ENCODE results near the gene SMOC1.

Gene SMOC1

DNA sequence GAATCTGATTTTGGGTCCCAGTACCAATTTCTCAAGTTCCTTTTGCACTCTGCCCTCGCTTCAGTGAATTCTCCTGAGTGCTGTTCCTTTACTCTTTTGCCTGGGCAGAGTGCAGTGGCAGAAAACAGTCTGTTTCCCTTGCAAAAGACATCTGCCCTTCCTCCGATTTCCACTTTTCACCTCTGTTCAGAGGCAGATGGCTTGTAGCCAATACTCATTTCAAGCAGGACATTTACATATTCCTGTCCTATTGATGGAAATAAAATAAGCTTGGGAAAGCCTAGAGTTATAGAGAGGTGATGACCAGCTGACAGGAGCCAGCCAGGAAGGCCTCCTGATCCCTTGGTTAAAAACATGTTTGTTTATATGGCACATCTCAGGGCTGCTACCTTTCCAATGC lies 198.5 kb downstream of the SMOC1 start:
- no peaks in the 10 kb centered on the region for H3K36me3 ChIP-seq
- no peaks in the 10 kb centered on the region for H3K4me1 ChIP-seq (ENCODE audit: control insufficient read depth in 1 of 2, insufficient read depth in 1 of 2, low read depth in 1 of 2, low read length in 1 of 2)
- no peak overlapping the region for H3K27ac ChIP-seq
- TF ChIP-seq, protein P1, sequence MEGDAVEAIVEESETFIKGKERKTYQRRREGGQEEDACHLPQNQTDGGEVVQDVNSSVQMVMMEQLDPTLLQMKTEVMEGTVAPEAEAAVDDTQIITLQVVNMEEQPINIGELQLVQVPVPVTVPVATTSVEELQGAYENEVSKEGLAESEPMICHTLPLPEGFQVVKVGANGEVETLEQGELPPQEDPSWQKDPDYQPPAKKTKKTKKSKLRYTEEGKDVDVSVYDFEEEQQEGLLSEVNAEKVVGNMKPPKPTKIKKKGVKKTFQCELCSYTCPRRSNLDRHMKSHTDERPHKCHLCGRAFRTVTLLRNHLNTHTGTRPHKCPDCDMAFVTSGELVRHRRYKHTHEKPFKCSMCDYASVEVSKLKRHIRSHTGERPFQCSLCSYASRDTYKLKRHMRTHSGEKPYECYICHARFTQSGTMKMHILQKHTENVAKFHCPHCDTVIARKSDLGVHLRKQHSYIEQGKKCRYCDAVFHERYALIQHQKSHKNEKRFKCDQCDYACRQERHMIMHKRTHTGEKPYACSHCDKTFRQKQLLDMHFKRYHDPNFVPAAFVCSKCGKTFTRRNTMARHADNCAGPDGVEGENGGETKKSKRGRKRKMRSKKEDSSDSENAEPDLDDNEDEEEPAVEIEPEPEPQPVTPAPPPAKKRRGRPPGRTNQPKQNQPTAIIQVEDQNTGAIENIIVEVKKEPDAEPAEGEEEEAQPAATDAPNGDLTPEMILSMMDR (IDR thresholded peaks at IDR 0.05), result no peak
- H3K9me3 ChIP-seq, result no peaks in the 10 kb centered on the region
- H3K4me3 ChIP-seq (ENCODE audit: low read depth in 1 of 2, low read length in 1 of 2), result no peak overlapping the region
- H3K27me3 ChIP-seq, result no peaks in the 10 kb centered on the region

DNA sequence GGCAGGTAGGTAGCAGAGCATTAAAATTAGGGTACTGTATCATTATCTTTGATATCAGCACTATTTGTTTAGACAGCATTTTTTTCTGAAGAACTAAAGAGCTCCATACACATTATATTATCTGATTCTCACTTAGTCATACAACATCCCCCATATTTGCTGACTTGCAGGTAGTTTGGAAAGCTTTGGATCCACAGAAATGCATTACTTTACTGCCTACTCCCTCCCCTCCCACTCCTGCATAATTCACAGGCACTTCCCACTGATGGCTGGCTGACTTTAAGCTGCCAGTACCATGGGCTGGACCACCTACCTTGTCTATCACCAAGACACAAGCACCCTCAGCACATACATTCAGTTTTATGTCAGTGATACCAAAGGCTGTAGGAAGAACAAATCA lies 199.1 kb downstream of the SMOC1 start:
- TF ChIP-seq, protein P1 (IDR thresholded peaks at IDR 0.05), result no peak
- H3K4me3 ChIP-seq (ENCODE audit: low read depth in 1 of 2, low read length in 1 of 2), result no peak overlapping the region
- no peak overlapping the region for H3K27ac ChIP-seq
- no peaks in the 10 kb centered on the region for H3K4me1 ChIP-seq (ENCODE audit: control insufficient read depth in 1 of 2, insufficient read depth in 1 of 2, low read depth in 1 of 2, low read length in 1 of 2)
- H3K9me3 ChIP-seq, result no peaks in the 10 kb centered on the region
- no peaks in the 10 kb centered on the region for H3K27me3 ChIP-seq
- no peaks in the 10 kb centered on the region for H3K36me3 ChIP-seq

DNA sequence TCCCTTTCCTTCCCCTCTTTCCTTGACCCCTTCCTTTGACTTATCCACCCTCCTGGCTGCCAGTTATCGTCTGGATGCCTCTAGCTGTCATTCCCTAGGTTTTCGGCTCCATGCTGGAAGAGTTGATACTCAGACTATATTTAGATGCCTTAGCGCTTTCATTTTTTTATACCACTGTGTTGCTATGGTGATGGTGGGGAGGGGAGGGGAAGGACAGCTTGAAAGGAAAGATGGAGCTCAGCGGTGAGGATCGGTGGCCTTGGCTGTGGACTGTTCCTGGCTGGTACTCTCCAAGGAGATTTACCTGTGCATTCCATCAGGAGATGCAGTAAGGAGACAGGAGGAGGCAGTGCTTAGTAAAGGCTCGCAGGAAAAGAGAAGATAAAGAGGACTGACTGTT lies 200.9 kb downstream of the SMOC1 start:
- TF ChIP-seq, protein P1 (IDR thresholded peaks at IDR 0.05), result no peak
- Histone ChIP-seq H3K27me3 (peaks cover 3% of the 10 kb centered on the region), H3K4me1 (ENCODE audit: control insufficient read depth in 1 of 2, insufficient read depth in 1 of 2, low read depth in 1 of 2, low read length in 1 of 2) (no peaks in the 10 kb centered on the region), H3K4me3 (ENCODE audit: low read depth in 1 of 2, low read length in 1 of 2) (no peak overlapping the region), H3K9me3 (no peaks in the 10 kb centered on the region), H3K27ac (no peak overlapping the region), H3K36me3 (no peaks in the 10 kb centered on the region)

Data from neutrophil (primary cell).